GM19023 (cell line): Measurements from ENCODE around the gene FEN1.

Experiments
- ATAC-seq: cut with Tn5 transposase; IDR thresholded peaks from one replicate; pipeline ENCODE4 v1.9.1; 2021; ENCODE audit warnings: mild to moderate bottlenecking, moderate library complexity; ENCODE audit not compliant: unreplicated experiment

The FEN1 gene

GRCh38 chr11:61774411-61774810, 18.3 kb upstream of the FEN1 start:
- no peak for ATAC-seq

DNA sequence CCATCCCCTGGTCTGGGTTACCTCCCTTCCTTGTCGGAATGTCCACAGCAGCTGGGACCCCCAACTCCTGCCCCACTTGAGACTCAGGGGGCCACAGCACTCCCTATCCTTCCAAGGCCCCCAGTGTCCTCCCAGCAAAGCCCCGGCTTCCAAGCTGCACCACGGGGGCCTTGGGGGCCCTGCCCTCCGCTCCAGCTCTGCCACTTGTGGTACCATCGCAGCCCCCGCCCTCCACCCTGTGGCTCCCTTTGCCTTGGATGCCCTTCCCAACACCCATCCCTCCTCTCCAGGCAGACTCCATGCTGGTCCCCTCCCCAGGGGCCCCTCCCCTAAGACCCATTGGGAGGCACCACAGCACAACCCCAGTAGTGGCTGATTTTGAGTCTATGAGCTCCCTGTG, 17.6 kb upstream of the FEN1 start:
- no peak for ATAC-seq

DNA sequence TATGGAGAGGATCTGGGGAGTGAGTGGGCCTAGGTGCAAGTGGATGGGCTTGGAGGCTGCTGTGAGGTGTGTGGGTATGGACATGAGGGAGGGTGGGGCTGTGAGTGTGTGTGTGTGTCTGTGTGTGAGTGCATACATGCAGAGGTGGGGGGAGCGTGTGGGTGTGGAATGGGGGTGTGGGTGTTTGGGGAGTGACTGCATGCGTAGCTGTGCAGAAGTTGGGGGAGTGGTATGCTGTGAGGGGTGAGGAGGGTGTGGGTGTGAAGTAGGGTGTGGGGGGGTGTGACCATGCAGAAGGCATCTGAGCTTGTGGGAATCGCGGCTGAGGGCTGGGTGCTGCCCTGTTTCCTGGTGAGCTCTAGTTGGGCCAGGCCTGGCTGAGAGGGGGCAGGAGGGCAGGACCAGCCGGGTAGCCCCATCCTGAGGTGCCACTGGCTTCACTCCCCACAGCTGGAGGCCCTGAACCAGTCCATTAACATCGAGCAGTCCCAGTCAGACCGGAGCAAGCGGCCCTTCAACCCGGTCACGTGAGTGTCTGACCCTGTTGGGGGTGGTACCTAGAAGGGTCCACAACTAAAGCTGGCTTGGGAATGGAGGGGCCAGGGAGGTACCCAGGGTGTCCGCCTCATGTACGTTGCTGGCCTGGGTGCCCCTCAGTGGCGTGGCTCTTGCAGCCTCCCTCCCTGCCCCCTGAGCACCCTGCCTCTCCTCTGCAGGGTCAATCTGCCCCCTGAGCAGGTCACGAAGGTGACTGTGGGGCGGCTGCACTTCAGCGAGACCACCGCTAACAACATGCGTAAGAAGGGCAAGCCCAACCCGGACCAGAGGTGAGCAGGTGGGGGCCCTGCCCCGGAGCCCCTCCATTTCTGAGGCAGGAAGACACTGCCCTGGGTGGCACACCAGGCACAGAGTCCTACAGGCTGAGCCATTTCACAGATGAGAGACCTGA, 16.8 kb upstream of the FEN1 start:
- ATAC-seq: no peak

- no peak for ATAC-seq
Measured at GRCh38 chr11:61776561-61777075, 16.1 kb upstream of the FEN1 start.

- no peak for ATAC-seq
Measured at GRCh38 chr11:61777234-61778090, 15.2 kb upstream of the FEN1 start.

DNA sequence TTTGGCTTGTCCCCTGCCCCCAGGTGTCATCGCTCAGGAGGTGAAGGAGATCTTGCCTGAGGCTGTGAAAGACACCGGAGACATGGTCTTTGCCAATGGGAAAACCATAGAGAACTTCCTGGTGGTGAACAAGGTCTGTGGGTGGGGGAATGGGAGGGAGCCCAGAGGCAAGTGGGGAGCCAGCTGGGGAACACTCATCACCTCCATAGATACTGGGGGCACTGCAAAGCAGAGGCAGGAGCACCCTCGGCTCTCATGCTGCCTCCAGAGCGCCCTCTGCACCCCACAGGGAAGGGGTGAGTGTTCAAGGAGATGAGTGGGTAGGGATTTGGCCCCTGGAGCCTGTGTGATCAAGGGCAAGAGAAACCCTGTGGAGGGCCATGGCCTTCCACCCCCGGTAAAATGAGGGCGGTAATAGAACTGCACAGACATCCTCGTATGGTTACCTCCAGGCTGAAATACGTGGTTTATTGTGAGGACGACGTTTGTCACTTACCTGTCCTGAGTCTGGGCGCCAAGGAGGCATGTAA, 14.3 kb upstream of the FEN1 start:
- no peak for ATAC-seq

GRCh38 chr11:61778920-61779650, 13.6 kb upstream of the FEN1 start:
- no peak for ATAC-seq

- no peak for ATAC-seq
Measured at GRCh38 chr11:61779666-61780525, 12.8 kb upstream of the FEN1 start.

DNA sequence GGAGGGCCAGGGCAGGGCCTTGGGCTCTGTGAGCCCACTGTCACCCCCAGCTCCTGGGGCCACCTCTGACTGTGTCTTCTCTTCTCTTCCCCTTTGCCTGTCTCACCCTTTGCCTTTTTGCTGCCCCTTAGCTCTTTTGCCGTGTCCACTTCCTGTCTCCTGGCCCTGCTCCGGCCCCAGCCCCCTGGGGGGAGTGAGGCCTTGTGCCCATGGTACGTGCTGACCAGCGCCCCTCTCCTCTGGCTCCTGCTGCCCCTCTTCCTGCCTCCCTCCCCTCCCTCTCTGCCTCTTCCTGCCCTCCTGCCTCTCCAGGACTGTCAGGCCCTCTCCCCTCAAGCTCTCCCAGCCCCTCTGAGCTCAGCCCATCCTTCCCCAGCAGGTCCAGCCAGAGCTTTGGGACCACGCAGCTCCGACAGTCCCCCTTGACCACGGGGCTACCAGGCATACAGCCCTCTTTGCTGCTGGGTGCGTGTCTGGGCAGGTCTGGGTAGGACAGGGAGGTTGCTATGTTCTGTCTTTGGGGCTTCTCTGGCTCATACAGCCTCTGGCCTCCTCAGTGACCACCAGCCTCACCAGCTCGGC, 12.0 kb upstream of the FEN1 start:
- ATAC-seq: no peak

DNA sequence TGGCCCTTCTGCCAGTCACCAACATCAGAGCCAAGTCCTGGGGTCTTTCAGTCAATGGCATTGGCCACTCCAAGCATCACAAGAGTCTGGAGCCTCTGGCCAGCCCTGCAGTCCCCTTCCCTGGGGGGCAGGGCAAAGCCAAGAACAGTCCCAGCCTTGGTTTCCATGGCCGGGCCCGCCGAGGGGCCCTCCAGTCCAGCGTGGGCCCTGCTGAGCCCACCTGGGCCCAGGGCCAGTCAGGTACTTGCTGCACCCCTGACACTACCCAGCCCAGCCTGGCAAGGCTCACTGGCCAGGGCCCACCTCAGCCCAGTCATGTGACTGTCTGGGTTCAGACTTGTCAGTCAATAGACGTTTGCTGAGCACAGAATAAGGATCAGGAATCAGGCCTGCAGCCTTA, 11.1 kb upstream of the FEN1 start:
- ATAC-seq: no peak

- ATAC-seq: no peak
Measured at GRCh38 chr11:61782299-61782698, 10.4 kb upstream of the FEN1 start.

DNA sequence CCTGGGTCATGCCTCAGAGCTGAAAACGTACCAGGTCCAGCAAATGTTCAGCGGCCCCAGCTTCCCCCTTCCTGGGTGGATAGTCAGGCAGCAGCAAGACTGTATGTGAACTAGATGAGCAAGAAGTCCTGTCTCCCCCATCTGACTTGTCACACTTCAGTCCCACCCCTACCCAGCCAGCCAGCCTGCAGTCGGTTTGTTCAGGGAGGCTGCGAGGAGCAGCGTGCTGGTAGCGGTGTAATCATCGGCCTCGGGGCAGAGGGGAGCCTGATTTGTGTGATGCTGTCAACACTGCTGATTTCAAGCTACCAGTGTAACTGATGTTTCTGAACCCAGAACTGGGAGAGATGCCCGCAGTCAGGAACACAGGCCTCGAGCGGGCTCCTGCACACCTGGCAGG, 9.9 kb upstream of the FEN1 start:
- ATAC-seq: no peak

DNA sequence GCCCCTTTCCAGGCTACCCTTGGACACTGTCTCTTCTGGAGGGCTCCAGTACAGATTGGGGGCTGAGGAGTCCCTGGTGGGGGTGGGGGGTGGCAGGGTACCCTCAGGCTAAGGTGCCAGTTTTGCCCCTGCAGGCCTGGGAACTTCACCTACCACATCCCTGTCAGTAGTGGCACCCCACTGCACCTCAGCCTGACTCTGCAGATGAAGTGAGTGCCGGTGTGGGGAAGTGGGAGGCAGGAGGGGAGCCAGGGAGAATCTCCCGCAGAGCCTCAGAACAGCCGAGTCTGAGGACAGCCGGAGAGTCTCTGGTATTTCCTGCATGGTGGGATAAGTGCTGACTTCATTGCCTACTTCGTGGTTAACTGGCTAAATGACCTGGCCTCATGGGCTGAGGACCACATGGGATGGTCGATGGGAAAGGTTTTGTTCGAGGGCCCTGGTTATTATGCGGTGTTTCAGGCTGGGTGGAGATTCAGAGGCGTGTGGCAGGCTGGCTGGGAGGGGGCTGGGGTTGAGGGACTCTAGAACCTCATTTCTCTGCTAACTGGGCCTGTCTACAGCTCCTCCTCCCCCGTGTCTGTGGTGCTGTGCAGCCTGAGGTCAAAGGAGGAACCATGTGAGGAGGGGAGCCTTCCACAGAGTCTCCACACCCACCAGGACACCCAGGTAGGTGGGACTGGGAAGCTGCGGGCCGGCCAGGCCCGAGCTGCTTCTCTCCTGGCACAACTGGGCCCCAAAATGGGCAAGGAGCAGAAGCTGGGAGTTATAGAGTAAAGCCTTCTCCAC, 8.8 kb upstream of the FEN1 start:
- ATAC-seq: no peak

DNA sequence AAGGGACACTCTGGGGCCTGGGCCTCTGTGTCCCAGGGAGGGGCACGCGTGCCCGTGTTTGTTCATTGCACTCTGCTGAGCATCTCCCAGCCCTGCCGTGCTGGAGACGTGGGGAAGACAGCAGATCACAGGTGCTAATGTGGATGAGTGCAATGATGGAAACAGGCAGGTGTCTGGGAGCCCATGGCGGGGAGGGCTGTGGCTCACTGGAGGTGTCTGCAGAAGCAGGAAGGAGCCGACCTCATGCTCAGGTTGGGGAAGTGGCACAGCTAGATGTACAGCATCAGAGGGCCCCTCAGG, 8.3 kb upstream of the FEN1 start:
- no peak for ATAC-seq

- no peak for ATAC-seq
Measured at GRCh38 chr11:61785837-61786402, 6.8 kb upstream of the FEN1 start.

- no peak for ATAC-seq
Measured at GRCh38 chr11:61787928-61788491, 4.7 kb upstream of the FEN1 start.

- ATAC-seq: peak; percentile 27
Measured at GRCh38 chr11:61791737-61792309, 888 bp upstream of the FEN1 start.
